ENCODE data around the gene BTN3A1. TPM values are rescaled to one million over a fixed set of nuclear protein-coding genes. Genes with fewer than 3 reads are reported as not detected.

Gene BTN3A1
- total RNA-seq, 1 donor: 51.2 TPM

DNA sequence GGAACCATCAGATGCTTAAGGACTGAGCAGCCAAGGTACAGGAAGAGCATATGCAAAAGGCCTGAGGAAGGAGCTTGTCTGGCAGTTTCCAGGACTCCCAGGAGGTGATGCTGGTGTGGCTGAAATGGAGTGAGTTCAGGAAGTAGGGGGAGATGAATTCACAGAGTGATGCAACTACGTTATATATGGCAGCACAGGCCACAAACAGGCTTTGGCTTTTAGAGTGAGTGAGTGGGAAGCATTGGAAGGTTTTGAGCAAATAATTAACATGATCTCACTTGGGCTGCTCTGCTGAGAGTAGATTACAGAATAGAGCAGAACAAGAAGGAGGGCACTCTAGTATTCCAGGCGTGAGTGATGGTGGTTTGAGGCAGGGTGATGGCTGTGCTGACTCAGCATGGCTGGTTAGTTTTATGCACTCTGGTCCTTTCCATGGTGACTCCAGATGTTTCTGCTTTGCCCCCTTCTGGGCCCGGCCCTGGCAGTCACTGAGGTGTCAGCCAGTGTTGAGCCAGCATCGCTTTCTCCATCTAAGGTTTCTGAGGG, 12.7 kb upstream of the BTN3A1 start:
- Histone ChIP-seq H3K4me1 (ENCODE audit: insufficient read depth, low read length) (peaks cover 46% of the 10 kb centered on the region), H3K4me3 (ENCODE audit: low read length) (no peak overlapping the region), H3K9me3 (ENCODE audit: low read depth, low read length) (no peaks in the 10 kb centered on the region), H3K27me3 (ENCODE audit: insufficient read depth, low read length) (no peaks in the 10 kb centered on the region)

GRCh38 chr6:26390531-26390930, 11.5 kb upstream of the BTN3A1 start:
- no peaks in the 10 kb centered on the region for H3K9me3 ChIP-seq (ENCODE audit: low read depth, low read length)
- no peak overlapping the region for H3K4me3 ChIP-seq (ENCODE audit: low read length)
- no peaks in the 10 kb centered on the region for H3K27me3 ChIP-seq (ENCODE audit: insufficient read depth, low read length)
- peaks cover 35% of the 10 kb centered on the region for H3K4me1 ChIP-seq (ENCODE audit: insufficient read depth, low read length)

GRCh38 chr6:26392932-26393636, 9.0 kb upstream of the BTN3A1 start:
- Histone ChIP-seq H3K9me3 (ENCODE audit: low read depth, low read length) (no peaks in the 10 kb centered on the region), H3K4me3 (ENCODE audit: low read length) (no peak overlapping the region), H3K27me3 (ENCODE audit: insufficient read depth, low read length) (no peaks in the 10 kb centered on the region), H3K4me1 (ENCODE audit: insufficient read depth, low read length) (peaks cover 25% of the 10 kb centered on the region)

- H3K4me3 ChIP-seq (ENCODE audit: low read length): no peak overlapping the region
- H3K27me3 ChIP-seq (ENCODE audit: insufficient read depth, low read length): no peaks in the 10 kb centered on the region
- H3K4me1 ChIP-seq (ENCODE audit: insufficient read depth, low read length): peaks cover 23% of the 10 kb centered on the region
- no peaks in the 10 kb centered on the region for H3K9me3 ChIP-seq (ENCODE audit: low read depth, low read length)
Measured at GRCh38 chr6:26394289-26394688, 7.8 kb upstream of the BTN3A1 start.

DNA sequence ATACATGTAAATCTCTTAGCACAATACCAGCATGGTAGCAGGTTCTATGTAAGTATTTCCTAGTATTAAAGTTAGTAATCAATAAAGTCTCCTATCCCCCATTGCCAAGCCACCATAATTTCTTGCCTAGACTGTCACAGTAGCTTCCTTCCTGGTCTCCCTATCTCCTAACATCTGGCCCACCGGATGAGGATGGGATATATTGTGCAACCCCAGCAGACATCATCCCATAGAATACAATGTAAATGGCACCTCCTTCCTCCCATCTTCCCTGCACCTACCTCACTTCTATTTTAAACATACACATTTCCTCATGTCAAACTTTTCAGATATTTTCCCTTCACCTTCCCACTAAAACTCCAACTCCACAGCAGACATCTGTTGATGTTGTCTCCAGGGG, 3.5 kb upstream of the BTN3A1 start:
- H3K4me3 ChIP-seq (ENCODE audit: low read length): no peak overlapping the region
- no peaks in the 10 kb centered on the region for H3K9me3 ChIP-seq (ENCODE audit: low read depth, low read length)
- no peaks in the 10 kb centered on the region for H3K27me3 ChIP-seq (ENCODE audit: insufficient read depth, low read length)
- H3K4me1 ChIP-seq (ENCODE audit: insufficient read depth, low read length): peaks cover 20% of the 10 kb centered on the region

- Histone ChIP-seq H3K4me1 (ENCODE audit: insufficient read depth, low read length) (peaks cover 41% of the 10 kb centered on the region), H3K4me3 (ENCODE audit: low read length) (no peak overlapping the region), H3K9me3 (ENCODE audit: low read depth, low read length) (no peaks in the 10 kb centered on the region), H3K27me3 (ENCODE audit: insufficient read depth, low read length) (no peaks in the 10 kb centered on the region)
Measured at GRCh38 chr6:26400626-26401025, 1.4 kb upstream of the BTN3A1 start.

GRCh38 chr6:26401389-26401986, 587 bp upstream of the BTN3A1 start:
- Histone ChIP-seq H3K4me3 (ENCODE audit: low read length) (peak overlapping the region; percentile 74), H3K27me3 (ENCODE audit: insufficient read depth, low read length) (no peaks in the 10 kb centered on the region), H3K4me1 (ENCODE audit: insufficient read depth, low read length) (peaks cover 44% of the 10 kb centered on the region), H3K9me3 (ENCODE audit: low read depth, low read length) (no peaks in the 10 kb centered on the region)

GRCh38 chr6:26403893-26404292, 1.8 kb downstream of the BTN3A1 start:
- Histone ChIP-seq H3K4me1 (ENCODE audit: insufficient read depth, low read length) (peaks cover 58% of the 10 kb centered on the region), H3K27me3 (ENCODE audit: insufficient read depth, low read length) (no peaks in the 10 kb centered on the region), H3K4me3 (ENCODE audit: low read length) (peak overlapping the region; percentile 74), H3K9me3 (ENCODE audit: low read depth, low read length) (no peaks in the 10 kb centered on the region)

DNA sequence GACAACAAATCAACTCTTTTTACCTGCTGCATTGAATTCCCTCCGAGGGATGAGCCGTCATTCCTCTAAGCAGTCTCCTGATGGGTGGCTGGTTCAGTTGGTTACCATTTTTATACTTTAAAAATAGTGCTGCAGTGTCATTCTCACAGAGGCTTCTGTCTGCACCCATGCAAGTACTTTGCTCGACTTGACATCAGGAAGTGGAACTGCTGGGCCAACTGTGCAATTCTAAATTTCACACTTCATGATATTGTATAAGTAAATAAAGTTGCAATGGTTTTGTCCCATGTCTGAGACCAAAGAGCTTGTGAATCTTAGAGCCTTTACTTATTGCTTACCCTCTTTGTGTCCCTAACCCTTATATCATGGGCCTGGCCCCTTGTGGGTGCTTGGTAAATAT, 2.5 kb downstream of the BTN3A1 start:
- H3K9me3 ChIP-seq (ENCODE audit: low read depth, low read length): no peaks in the 10 kb centered on the region
- H3K27me3 ChIP-seq (ENCODE audit: insufficient read depth, low read length): no peaks in the 10 kb centered on the region
- H3K4me3 ChIP-seq (ENCODE audit: low read length): no peak overlapping the region
- peaks cover 58% of the 10 kb centered on the region for H3K4me1 ChIP-seq (ENCODE audit: insufficient read depth, low read length)

DNA sequence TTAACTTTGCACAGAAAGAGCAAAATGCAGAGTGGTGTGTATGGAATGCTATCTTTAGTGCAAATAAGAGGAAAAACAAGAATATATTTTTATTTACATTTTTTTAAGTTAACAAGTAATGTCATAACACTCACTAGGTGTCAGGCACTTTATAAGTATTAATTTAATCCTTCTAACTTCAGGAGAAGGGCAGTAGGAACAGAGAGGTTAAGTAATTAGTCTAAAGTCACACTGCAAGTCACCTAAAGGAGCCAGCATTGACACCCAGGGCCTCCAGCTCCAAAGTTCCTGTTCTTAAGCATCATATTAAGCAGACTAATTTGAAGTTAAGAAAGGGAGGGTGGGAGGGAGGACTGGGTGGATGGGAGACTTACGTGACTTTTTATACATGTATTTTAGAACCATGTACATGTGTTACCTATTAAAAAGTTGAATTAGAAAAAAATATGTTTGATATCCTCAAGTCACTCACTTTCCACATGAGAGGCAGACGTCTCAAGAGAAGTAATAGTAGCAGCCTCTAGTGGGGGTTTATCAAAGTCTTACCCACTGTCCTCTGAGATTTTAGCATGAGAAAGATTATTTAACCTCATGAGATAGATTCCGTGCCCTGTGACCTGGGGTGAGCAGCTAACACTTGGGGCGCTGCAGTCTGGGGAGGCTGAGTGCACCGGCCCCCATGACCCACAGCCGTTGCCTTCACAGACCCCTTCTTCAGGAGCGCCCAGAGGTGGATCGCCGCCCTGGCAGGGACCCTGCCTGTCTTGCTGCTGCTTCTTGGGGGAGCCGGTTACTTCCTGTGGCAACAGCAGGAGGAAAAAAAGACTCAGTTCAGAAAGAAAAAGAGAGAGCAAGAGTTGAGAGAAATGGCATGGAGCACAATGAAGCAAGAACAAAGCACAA, 7.0 kb downstream of the BTN3A1 start:
- no peaks in the 10 kb centered on the region for H3K27me3 ChIP-seq (ENCODE audit: insufficient read depth, low read length)
- no peaks in the 10 kb centered on the region for H3K9me3 ChIP-seq (ENCODE audit: low read depth, low read length)
- peaks cover 34% of the 10 kb centered on the region for H3K4me1 ChIP-seq (ENCODE audit: insufficient read depth, low read length)
- H3K4me3 ChIP-seq (ENCODE audit: low read length): no peak overlapping the region

DNA sequence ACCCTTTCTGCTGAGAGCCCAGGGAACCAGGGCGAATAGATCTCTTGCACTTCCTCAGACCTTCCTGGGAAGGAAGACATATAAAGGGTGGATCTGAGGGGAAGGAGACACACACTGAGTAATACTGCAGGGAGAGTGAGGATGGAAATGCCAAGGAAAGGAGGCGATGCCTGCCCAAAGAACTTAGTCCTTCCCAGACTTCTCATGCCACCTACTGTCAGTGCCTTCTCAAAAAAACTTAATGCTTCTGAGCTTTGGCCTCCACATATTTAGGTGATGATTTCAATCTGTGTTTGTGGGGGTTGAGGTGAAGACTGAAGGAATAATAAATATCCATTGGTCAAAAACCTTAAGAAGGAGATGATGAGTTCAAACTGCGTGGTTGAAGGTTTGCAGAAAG, 9.7 kb downstream of the BTN3A1 start:
- Histone ChIP-seq H3K4me1 (ENCODE audit: insufficient read depth, low read length) (peaks cover 14% of the 10 kb centered on the region), H3K4me3 (ENCODE audit: low read length) (no peak overlapping the region), H3K9me3 (ENCODE audit: low read depth, low read length) (no peaks in the 10 kb centered on the region), H3K27me3 (ENCODE audit: insufficient read depth, low read length) (no peaks in the 10 kb centered on the region)

DNA sequence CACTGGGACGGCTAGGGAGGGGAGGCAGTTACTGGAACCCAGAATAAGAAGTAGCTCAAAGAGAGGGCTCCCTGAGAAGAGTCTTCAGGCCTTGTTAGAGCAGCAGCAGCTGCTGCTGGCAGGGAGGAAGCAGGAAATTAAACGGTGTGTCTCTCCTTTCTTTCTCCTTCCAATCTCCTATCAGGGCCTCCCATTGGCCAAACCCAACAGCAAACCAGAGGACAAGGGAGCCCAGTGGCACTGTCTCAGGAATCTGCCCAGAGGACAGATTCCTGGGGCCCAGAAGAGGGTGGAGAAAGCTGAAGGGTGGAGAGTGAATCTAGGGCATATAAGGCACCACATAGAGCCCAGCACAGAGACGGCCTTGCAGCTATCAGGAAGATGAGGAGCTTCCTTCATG, 10.2 kb downstream of the BTN3A1 start:
- Histone ChIP-seq H3K9me3 (ENCODE audit: low read depth, low read length) (no peaks in the 10 kb centered on the region), H3K27me3 (ENCODE audit: insufficient read depth, low read length) (no peaks in the 10 kb centered on the region), H3K4me1 (ENCODE audit: insufficient read depth, low read length) (peaks cover 10% of the 10 kb centered on the region)

GRCh38 chr6:26412954-26413353, 10.9 kb downstream of the BTN3A1 start:
- H3K9me3 ChIP-seq (ENCODE audit: low read depth, low read length): no peaks in the 10 kb centered on the region
- peaks cover 3% of the 10 kb centered on the region for H3K4me1 ChIP-seq (ENCODE audit: insufficient read depth, low read length)
- no peak overlapping the region for H3K4me3 ChIP-seq (ENCODE audit: low read length)
- H3K27me3 ChIP-seq (ENCODE audit: insufficient read depth, low read length): no peaks in the 10 kb centered on the region

More for the DNA sequence above, 10.2 kb downstream of the BTN3A1 start:
- no peak overlapping the region for H3K4me3 ChIP-seq (ENCODE audit: low read length)

- H3K9me3 ChIP-seq (ENCODE audit: low read depth, low read length): no peaks in the 10 kb centered on the region
- H3K4me3 ChIP-seq (ENCODE audit: low read length): no peak overlapping the region
- no peaks in the 10 kb centered on the region for H3K27me3 ChIP-seq (ENCODE audit: insufficient read depth, low read length)
Measured at GRCh38 chr6:26414281-26414680, 12.2 kb downstream of the BTN3A1 start.

GRCh38 chr6:26415036-26415614, 13.1 kb downstream of the BTN3A1 start:
- Histone ChIP-seq H3K9me3 (ENCODE audit: low read depth, low read length) (no peaks in the 10 kb centered on the region), H3K4me3 (ENCODE audit: low read length) (no peak overlapping the region), H3K27me3 (ENCODE audit: insufficient read depth, low read length) (no peaks in the 10 kb centered on the region), H3K4me1 (ENCODE audit: insufficient read depth, low read length) (peaks cover 3% of the 10 kb centered on the region)

More at GRCh38 chr6:26414281-26414680, 12.2 kb downstream of the BTN3A1 start:
- H3K4me1 ChIP-seq (ENCODE audit: insufficient read depth, low read length): peaks cover 3% of the 10 kb centered on the region

Data from mononuclear cell (primary cell).